H1 (cell line): ENCODE results near the gene GPR161. TPM values are rescaled to one million over a fixed set of nuclear protein-coding genes. Genes with fewer than 3 reads are reported as not detected.

Experiments
- CTCF ChIA-PET: fragments of 300-600 bp; sonication (Branson Sonifier 250); formaldehyde crosslinking; loops from one replicate; lab custom pipeline; 2021; ENCODE audit not compliant: partially characterized antibody; lab: Charles Lee
- POLR2A ChIA-PET: fragments of 300-600 bp; sonication (Branson Sonifier 250); formaldehyde crosslinking; loops from one replicate; lab custom pipeline; 2021; ENCODE audit warnings: inconsistent platforms; ENCODE audit not compliant: partially characterized antibody; lab: Charles Lee
- DNase-seq, 2 experiments: peaks; one replicate each; pipeline versions ENCODE4 v3.0.0 to v3.0.0-alpha.2; 2010 to 2022; ENCODE audit warnings: low spot score in 2 of 2, low read depth in 1 of 2, mixed read lengths in 1 of 2
- FAIRE-seq: peaks from 2 replicates; lab custom pipeline; 2011; peaks lifted over from hg19 to GRCh38; lab: Jason Lieb, UNC
- H2AFZ ChIP-seq: 2 replicates; pipeline ENCODE4 v1.8.1; 2012; ENCODE audit warnings: low read length, inconsistent platforms
- H2AK5ac ChIP-seq: 2 replicates; pipeline ENCODE4 v1.6.1; 2013; ENCODE audit warnings: low read depth, low read length
- H2BK120ac ChIP-seq: replicated peaks from 2 replicates; pipeline ENCODE3; 2013; ENCODE audit warnings: low read depth, low read length, inconsistent platforms
- H2BK12ac ChIP-seq: 2 replicates; pipeline ENCODE4 v1.6.1; 2013; ENCODE audit warnings: low read depth, low read length
- H2BK15ac ChIP-seq: 2 replicates; pipeline ENCODE4 v1.6.1; 2013; ENCODE audit warnings: low read length
- H2BK20ac ChIP-seq: 2 replicates; pipeline ENCODE4 v1.6.1; 2013; ENCODE audit warnings: low read length
- H2BK5ac ChIP-seq: 2 replicates; pipeline ENCODE4 v1.6.1; 2013; ENCODE audit warnings: low read depth, low read length
- H3K14ac ChIP-seq: 2 replicates; pipeline ENCODE4 v1.6.1; 2013; ENCODE audit warnings: inconsistent platforms; ENCODE audit not compliant: insufficient read length
- H3K18ac ChIP-seq: 2 replicates; pipeline ENCODE4 v1.6.1; 2013; ENCODE audit warnings: low read length; ENCODE audit errors: extremely low read depth
- H3K23ac ChIP-seq: 2 replicates; pipeline ENCODE4 v1.6.1; 2013; ENCODE audit warnings: inconsistent platforms; ENCODE audit not compliant: insufficient read length
- H3K23me2 ChIP-seq: 2 replicates; pipeline ENCODE4 v1.6.1; 2013; ENCODE audit warnings: low read depth, low read length
- H3K27ac ChIP-seq: 2 replicates; pipeline ENCODE4 v1.6.1; 2011; ENCODE audit warnings: low read depth, low read length, inconsistent platforms
- H3K27me3 ChIP-seq, 4 experiments: replicated peaks in 1 of 4; 1 replicate in 1 of 4; 2 replicates in 3 of 4; pipeline versions ENCODE4 v1.6.1 to v1.8.1; 2011 to 2013; ENCODE audit warnings: low read length in 3 of 4, mild to moderate bottlenecking in 3 of 4, inconsistent platforms in 2 of 4, mixed read lengths in 2 of 4, moderate library complexity in 1 of 4; ENCODE audit not compliant: control insufficient read depth in 3 of 4, insufficient read depth in 3 of 4; ENCODE audit errors: extremely low read depth in 1 of 4
- H3K36me3 ChIP-seq, 4 experiments: 2 replicates each; pipeline versions ENCODE4 v1.6.1 to v1.8.1; 2011 to 2013; ENCODE audit warnings: mild to moderate bottlenecking in 4 of 4, low read length in 3 of 4, moderate library complexity in 2 of 4, control low read depth in 1 of 4, inconsistent platforms in 1 of 4; ENCODE audit not compliant: insufficient read depth in 4 of 4, control insufficient read depth in 2 of 4
- H3K4ac ChIP-seq: replicated peaks from 2 replicates; pipeline ENCODE3; 2013; ENCODE audit warnings: low read length, low read depth, mixed read lengths, inconsistent platforms; ENCODE audit not compliant: insufficient read length
- H3K4me1 ChIP-seq, 4 experiments: replicated peaks in 1 of 4; 1 replicate in 1 of 4; 2 replicates in 3 of 4; pipeline versions ENCODE4 v1.6.1 to v1.8.1; 2011 to 2013; ENCODE audit warnings: low read length in 3 of 4, inconsistent platforms in 2 of 4, mixed read lengths in 1 of 4; ENCODE audit not compliant: insufficient read depth in 4 of 4, control insufficient read depth in 3 of 4
- H3K4me2 ChIP-seq, 2 experiments: 2 replicates each; pipeline versions ENCODE4 v1.6.1 to v1.8.1; 2011 to 2013; ENCODE audit warnings: low read depth in 2 of 2, low read length in 2 of 2, control low read depth in 1 of 2, inconsistent platforms in 1 of 2, mild to moderate bottlenecking in 1 of 2; ENCODE audit not compliant: insufficient read depth in 1 of 2
- H3K4me3 ChIP-seq, 4 experiments: fragments of 200-600, 300-600 bp in 1 of 4; sonication (generic), shearing (Covaris generic), sonication (Bioruptor Twin) in 1 of 4; 2 replicates each; pipeline versions ENCODE4 v1.5.1 to v1.8.1; 2011 to 2016; ENCODE audit warnings: low read length in 4 of 4, low read depth in 3 of 4, control low read depth in 2 of 4, inconsistent platforms in 2 of 4, mild to moderate bottlenecking in 2 of 4, mixed read lengths in 1 of 4, moderate library complexity in 1 of 4; ENCODE audit not compliant: insufficient read depth in 2 of 4; ENCODE audit errors: extremely low read depth in 1 of 4
- H3K56ac ChIP-seq: replicated peaks from 2 replicates; pipeline ENCODE3; 2013; ENCODE audit warnings: low read depth, mild to moderate bottlenecking, mixed read lengths, low read length, inconsistent platforms; ENCODE audit not compliant: insufficient read length
- H3K79me1 ChIP-seq: 2 replicates; pipeline ENCODE4 v1.6.1; 2013; ENCODE audit warnings: low read depth, low read length, control low read depth
- H3K79me2 ChIP-seq, 2 experiments: 2 replicates each; pipeline versions ENCODE4 v1.6.1 to v1.8.1; 2012 to 2013; ENCODE audit warnings: low read length in 2 of 2, mild to moderate bottlenecking in 2 of 2, inconsistent platforms in 1 of 2; ENCODE audit not compliant: insufficient read depth in 2 of 2, control insufficient read depth in 1 of 2
- H3K9ac ChIP-seq, 4 experiments: replicated peaks in 1 of 4; 1 replicate in 1 of 4; 2 replicates in 3 of 4; pipeline versions ENCODE4 v1.6.1 to v1.8.1; 2011 to 2013; ENCODE audit warnings: low read depth in 3 of 4, low read length in 3 of 4, control low read depth in 2 of 4, mild to moderate bottlenecking in 2 of 4, moderate library complexity in 2 of 4, inconsistent platforms in 1 of 4; ENCODE audit errors: extremely low read depth in 1 of 4
- H3K9me3 ChIP-seq, 2 experiments: 2 replicates each; pipeline versions ENCODE4 v1.6.1 to v1.8.1; 2012 to 2013; ENCODE audit warnings: mild to moderate bottlenecking in 2 of 2, moderate library complexity in 2 of 2, control low read depth in 1 of 2, inconsistent platforms in 1 of 2, low read depth in 1 of 2, low read length in 1 of 2, mixed read lengths in 1 of 2; ENCODE audit not compliant: insufficient read depth in 2 of 2
- H4K20me1 ChIP-seq, 2 experiments: replicated peaks in 1 of 2; 2 replicates each; pipeline versions ENCODE3 to v1.8.1; 2011 to 2013; ENCODE audit warnings: inconsistent platforms in 2 of 2, low read length in 2 of 2, mild to moderate bottlenecking in 1 of 2; ENCODE audit not compliant: insufficient read depth in 2 of 2, control insufficient read depth in 1 of 2
- H4K5ac ChIP-seq: 2 replicates; pipeline ENCODE4 v1.6.1; 2013; ENCODE audit warnings: low read length, low read depth, mixed read lengths, inconsistent platforms; ENCODE audit not compliant: insufficient read length
- H4K8ac ChIP-seq: 2 replicates; pipeline ENCODE4 v1.8.0; 2013; ENCODE audit warnings: mild to moderate bottlenecking, moderate library complexity, low read length, inconsistent platforms; ENCODE audit not compliant: insufficient read depth; ENCODE audit errors: extremely low read depth
- H4K91ac ChIP-seq: replicated peaks from 2 replicates; pipeline ENCODE3; 2013; ENCODE audit warnings: low read length, mixed read lengths, inconsistent platforms; ENCODE audit not compliant: insufficient read length
- ATF3 ChIP-seq: IDR thresholded peaks from 2 replicates; pipeline ENCODE4 v1.6.1; 2011; ENCODE audit warnings: low read depth, mild to moderate bottlenecking, low read length; ENCODE audit not compliant: insufficient read depth
- BACH1 ChIP-seq: IDR thresholded peaks from 2 replicates; pipeline ENCODE4 v1.6.1; 2012; ENCODE audit warnings: low read length, improper control_type of control experiment
- BRCA1 ChIP-seq: IDR thresholded peaks from 2 replicates; pipeline ENCODE4 v1.6.1; 2012; ENCODE audit warnings: low read depth, low read length, improper control_type of control experiment
- EP300 ChIP-seq, 2 experiments: IDR thresholded peaks; 1 replicate in 1 of 2; 2 replicates in 1 of 2; pipeline ENCODE4 v1.6.1; 2011 to 2012; ENCODE audit warnings: low read depth in 2 of 2, low read length in 2 of 2, mild to moderate bottlenecking in 2 of 2, borderline replicate concordance in 1 of 2, inconsistent platforms in 1 of 2, moderate library complexity in 1 of 2
- GABPA ChIP-seq: IDR thresholded peaks from 2 replicates; pipeline ENCODE4 v1.6.1; 2011; ENCODE audit warnings: mild to moderate bottlenecking, low read length, moderate library complexity, borderline replicate concordance; ENCODE audit not compliant: insufficient read depth
- GTF2F1 ChIP-seq: IDR thresholded peaks from 2 replicates; pipeline ENCODE4 v1.6.1; 2012; ENCODE audit warnings: low read depth, low read length, improper control_type of control experiment, borderline replicate concordance
- JUND ChIP-seq: IDR thresholded peaks from 2 replicates; pipeline ENCODE4 v1.6.1; 2011; ENCODE audit warnings: mild to moderate bottlenecking, improper control_type of control experiment, low read length
- MAX ChIP-seq: IDR thresholded peaks from 2 replicates; pipeline ENCODE4 v1.6.1; 2012; ENCODE audit warnings: inconsistent platforms
- NRF1 ChIP-seq: IDR thresholded peaks from 2 replicates; pipeline ENCODE4 v1.6.1; 2011; ENCODE audit warnings: mild to moderate bottlenecking, low read depth, low read length, improper control_type of control experiment
- POLR2AphosphoS5 ChIP-seq: IDR thresholded peaks from 2 replicates; pipeline ENCODE4 v1.6.1; 2011; ENCODE audit warnings: low read depth, low read length
- RFX5 ChIP-seq: IDR thresholded peaks from 2 replicates; pipeline ENCODE4 v1.6.1; 2011; ENCODE audit warnings: low read depth, low read length, improper control_type of control experiment, borderline replicate concordance
- RNF2 ChIP-seq: fragments of 200-900, 300-1000 bp; sonication (generic); IDR thresholded peaks from 2 replicates; pipeline ENCODE4 v1.7.1; 2016; ENCODE audit warnings: borderline replicate concordance, low read depth, mild to moderate bottlenecking, antibody characterized with exemption, low read length; ENCODE audit not compliant: poor library complexity, severe bottlenecking; ENCODE audit errors: missing control alignments
- WGBS, 2 experiments: shearing (Covaris generic) in 1 of 2; methylation state at CpG; one replicate each; pipeline versions ENCODE4 v1.1.6 to v1.1.7; 2013 to 2015; ENCODE audit warnings: low lambda C conversion rate in 2 of 2, mixed read lengths in 2 of 2, inconsistent platforms in 1 of 2, low coverage in 1 of 2, missing lambda C conversion rate in 1 of 2; ENCODE audit not compliant: insufficient replicate concordance in 2 of 2, insufficient coverage in 1 of 2, insufficient read length in 1 of 2; ENCODE audit errors: extremely low coverage in 1 of 2, missing lambda C conversion rate in 1 of 2; 5-methylcytosine and 5-hydroxymethylcytosine counted together
- polyA plus RNA-seq, 7 experiments: library from polyadenylated mRNA; depleted of rRNA in 3 of 7; stranded (reverse) in 5 of 7; unstranded in 2 of 7; fragments of >200 nt in 5 of 7; fragments of 200-250 nt in 2 of 7; gene quantifications; 1 replicate in 5 of 7; 2 replicates in 1 of 7; 4 replicates in 1 of 7; pipeline versions ENCODE4 v1.2.1 to v1.2.3, GENCODE V29; 2011 to 2013; ENCODE audit warnings: missing spikeins in 2 of 7, mixed read lengths in 2 of 7
- total RNA-seq: library from RNA; stranded (reverse); fragmentation: NEBNext Ultra II Directional; extraction: Animal tissue kit (Norgen Biotek cat#: 25700); gene quantifications from 2 replicates; pipeline ENCODE4 v1.2.1, GENCODE V29; 2021

Gene GPR161
- total and polyA plus RNA-seq, 2 of the 8 experiments (the other 6 are each of a cell fraction or from before 2014, with no cell fraction given): 13.7 to 16.8 TPM

- WGBS, 2 experiments: 100% methylated on average over 1 of the region's 1 CpG; no CpG with 5 or more reads in 1 of the 2 experiments
- Histone ChIP-seq H4K8ac (no peak overlapping the region), H3K36me3 (no peaks in the 10 kb centered on the region; a peak in 1 of 8 replicates), H2BK20ac (no peak overlapping the region), H3K14ac (no peak overlapping the region), H3K27me3 (peaks cover 0 to 14% (median 10%) of the 10 kb centered on the region in 4 experiments; a peak in 5 of 7 replicates), H2BK5ac (no peak overlapping the region), H3K27ac (no peak overlapping the region), H3K4me3 (no peak overlapping the region), H3K79me1 (no peaks in the 10 kb centered on the region; the same call in 1 of the 2 replicates), H2BK15ac (no peak overlapping the region), H2BK12ac (no peak overlapping the region), H3K56ac (no peak overlapping the region), H4K20me1 (peaks cover 0 to 8% of the 10 kb centered on the region in 2 experiments), H3K79me2 (peaks cover 0 to 4% of the 10 kb centered on the region in 2 experiments; a peak in 1 of 4 replicates), H4K91ac (no peak overlapping the region), H3K9me3 (no peaks in the 10 kb centered on the region; a peak in 1 of 4 replicates), H3K4me2 (no peak overlapping the region; a peak in 1 of 4 replicates), H2AFZ (no peak overlapping the region), H2AK5ac (no peak overlapping the region), H3K23me2 (peaks cover 15% of the 10 kb centered on the region), H3K4me1 (peaks cover 3 to 10% (median 6%) of the 10 kb centered on the region in 4 experiments; a peak in 5 of 7 replicates), H2BK120ac (no peak overlapping the region), H3K9ac (no peak overlapping the region), H3K18ac (no peak overlapping the region), H3K4ac (no peak overlapping the region), H4K5ac (no peak overlapping the region), H3K23ac (no peak overlapping the region)
- no peak for FAIRE-seq
- ChIA-PET POLR2A (interaction anchor here (0.9 kb wide), 1 partner anchor 12 kb away, joined by 3 read pairs; no protein-coding TSS in a partner anchor), CTCF (interaction anchor here (1.3 to 3.2 kb wide), 4 partner anchors 10 to 50 kb away, joined by 3 to 14 read pairs (median 6); no protein-coding TSS in a partner anchor)
- no peak for DNase-seq
- TF ChIP-seq GABPA (no peak), RNF2 (no peak), BRCA1 (no peak), MAX (no peak), BACH1 (no peak), JUND (no peak), ATF3 (no peak), NRF1 (no peak), GTF2F1 (no peak), RFX5 (no peak), EP300 (IDR thresholded peaks at IDR 0.05; ENCODE audit: borderline replicate concordance in 1 of 2, low read depth in 2 of 2, low read length in 2 of 2) (no peak), POLR2AphosphoS5 (no peak)
Measured at GRCh38 chr1:168134132-168134531, 2.6 kb downstream of the GPR161 start.
